Measurements from ENCODE around the gene TRAF2.
"Not testable (repeated sequence)": the region's sequence is repeated elsewhere in the genome, so short reads cannot be mapped to it uniquely, and the experiment has no call there.

TRAF2 gene

GRCh38 chr9:136857581-136858412 lies 28.5 kb upstream of the TRAF2 start:
- DNase-seq: no peak

- no peak for DNase-seq
Observed at GRCh38 chr9:136858452-136858843, 27.9 kb upstream of the TRAF2 start.

DNA sequence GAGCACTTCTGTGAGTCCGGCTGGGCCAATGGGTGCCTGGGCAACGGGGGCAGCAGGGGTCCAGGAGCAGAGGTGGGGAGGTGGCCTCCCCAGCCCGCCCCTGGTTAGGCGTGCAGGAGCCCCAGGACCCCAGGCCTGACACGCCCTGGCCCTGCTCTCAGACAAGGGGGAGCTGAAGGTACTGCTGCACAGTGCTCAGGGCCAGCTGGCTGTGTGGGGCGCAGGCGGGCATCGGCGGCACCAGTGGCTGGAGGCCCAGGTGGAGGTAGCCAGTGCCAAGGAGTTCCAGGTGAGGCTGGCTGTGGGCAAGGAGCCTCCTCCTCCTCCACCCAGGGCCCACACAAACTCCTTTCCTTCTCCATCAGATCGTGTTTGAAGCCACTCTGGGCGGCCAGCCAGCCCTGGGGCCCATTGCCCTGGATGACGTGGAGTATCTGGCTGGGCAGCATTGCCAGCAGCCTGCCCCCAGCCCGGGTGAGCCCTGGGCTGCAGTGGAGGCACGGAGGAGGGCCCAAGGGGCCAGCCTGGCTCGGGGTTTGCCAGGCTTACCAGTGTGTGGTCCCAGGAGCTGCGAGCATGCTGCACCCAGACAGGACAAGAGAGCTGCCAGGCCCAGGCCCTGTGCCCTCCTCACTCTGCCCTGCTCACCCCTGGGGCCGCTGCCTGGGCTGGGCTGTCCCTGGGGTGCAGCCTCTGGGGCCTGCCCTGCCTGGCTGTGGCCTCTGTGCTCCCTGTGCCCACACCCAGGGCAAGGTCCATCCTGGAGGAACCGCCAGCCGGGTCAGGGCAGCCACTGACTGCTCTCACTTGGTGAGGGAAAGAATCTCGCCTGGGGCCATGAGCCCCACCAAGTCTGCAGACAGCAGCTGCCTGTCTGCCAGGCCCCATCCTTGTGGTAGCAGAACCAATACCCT lies 27.2 kb upstream of the TRAF2 start:
- no peak for DNase-seq

GRCh38 chr9:136860529-136860928 lies 25.8 kb upstream of the TRAF2 start:
- DNase-seq: no peak

GRCh38 chr9:136860933-136861873 lies 25.1 kb upstream of the TRAF2 start:
- no peak for DNase-seq

- no peak for DNase-seq
Observed at GRCh38 chr9:136861874-136862457, 24.4 kb upstream of the TRAF2 start.

GRCh38 chr9:136862849-136863622 lies 23.3 kb upstream of the TRAF2 start:
- DNase-seq: no peak

DNA sequence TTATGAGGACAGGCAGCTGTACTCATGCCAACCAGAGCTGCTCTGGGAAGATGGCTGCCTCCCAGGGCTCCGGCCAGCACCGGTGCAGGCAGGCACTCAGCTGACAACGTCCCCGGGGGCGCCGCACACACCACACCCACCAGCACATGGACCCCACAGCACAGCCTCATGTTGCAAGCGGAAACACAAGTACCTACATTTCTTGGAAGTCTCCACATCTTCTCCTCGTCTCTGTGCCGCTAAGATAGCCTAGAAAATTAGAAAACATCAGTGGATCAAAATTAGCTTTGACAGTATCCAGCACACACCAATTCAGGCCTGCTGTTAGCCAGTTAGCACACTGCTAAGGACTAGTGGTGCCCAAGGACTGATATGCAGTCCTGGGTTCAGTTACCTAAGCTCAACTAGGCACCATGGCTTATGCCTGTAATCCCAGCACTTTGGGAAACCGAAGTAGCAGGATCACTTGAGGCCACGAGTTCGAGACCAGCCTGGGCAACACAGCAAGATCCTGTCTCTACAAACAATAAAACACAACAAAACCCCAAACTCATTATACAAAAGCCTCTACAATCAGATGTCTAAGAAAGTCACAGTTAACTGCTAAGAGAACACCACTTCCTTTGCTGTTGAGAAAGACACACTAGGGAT lies 22.6 kb upstream of the TRAF2 start:
- no peak for DNase-seq

DNA sequence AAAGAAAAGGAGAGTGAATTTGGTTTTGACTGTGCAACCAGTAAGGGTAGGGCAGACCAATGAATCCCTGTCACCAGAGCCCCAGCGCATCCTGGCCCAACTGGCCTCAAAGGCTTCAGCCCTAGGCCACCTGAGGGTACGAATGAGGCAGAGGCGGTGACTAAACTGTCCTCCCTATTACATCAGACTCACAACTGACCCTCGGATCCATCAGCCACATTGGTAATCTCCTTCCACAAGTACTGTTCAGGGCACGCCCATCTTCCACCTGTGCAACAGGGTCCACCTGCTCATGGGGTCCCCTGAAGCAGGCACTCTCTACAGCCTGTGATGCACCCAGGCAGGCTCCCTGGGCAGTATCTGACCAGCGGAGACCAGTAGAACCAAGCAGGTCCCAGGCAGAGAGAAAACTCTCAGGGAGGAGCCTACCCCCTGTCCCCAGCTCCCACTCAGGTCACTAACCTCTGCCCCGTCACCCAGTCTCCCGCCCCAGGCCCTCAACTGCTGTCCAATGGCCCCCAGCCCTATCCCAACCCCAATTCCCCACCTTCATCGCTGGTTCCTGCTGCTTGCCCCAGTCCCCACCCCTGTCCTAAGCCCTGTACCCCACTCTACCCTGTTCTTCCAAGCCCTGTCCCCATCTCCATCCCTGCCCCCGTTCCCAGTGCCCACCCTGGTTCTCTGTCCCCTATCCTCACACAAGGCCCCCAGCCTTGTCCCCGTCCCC lies 21.1 kb upstream of the TRAF2 start:
- no peak for DNase-seq

DNA sequence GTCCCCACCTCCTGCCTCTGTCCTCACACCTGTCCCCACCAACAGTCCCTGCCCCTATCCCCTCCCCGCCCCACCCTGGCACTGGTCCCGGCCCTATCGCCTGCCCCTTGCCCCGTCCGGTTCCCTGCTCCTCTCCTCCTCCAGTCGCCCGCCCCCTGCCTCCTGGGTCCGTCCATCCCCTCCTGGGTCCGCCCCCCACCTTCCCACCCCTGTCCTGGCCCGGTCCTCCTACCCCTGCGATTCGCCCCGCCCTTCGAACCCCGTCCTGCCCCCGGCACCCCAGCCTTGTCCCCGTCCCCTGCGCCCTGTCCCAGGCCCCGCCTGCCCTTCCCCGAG lies 20.6 kb upstream of the TRAF2 start:
- no peak for DNase-seq

GRCh38 chr9:136866898-136867421 lies 19.4 kb upstream of the TRAF2 start:
- DNase-seq: not testable (repeated sequence)

- no peak for DNase-seq
Observed at GRCh38 chr9:136867480-136867879, 18.8 kb upstream of the TRAF2 start.

DNA sequence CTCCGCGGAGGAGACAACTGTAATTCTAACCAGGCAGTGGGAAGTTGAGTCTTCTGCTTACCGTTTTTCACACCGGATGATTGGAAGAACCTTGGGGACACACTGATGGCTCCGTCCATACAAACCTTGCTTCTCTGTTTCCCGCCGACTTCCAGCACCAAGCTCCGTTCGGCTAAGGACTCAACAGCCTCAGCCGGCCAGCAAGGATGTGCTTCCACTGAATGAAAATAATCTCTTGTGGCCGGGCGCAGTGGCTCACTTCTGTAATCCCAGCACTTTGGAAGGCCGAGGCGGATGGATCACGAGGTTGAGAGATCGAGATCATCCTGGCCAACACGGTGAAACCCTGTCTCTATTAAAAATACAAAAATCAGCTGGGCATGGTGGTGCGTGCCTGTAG lies 18.4 kb upstream of the TRAF2 start:
- DNase-seq: no peak

DNA sequence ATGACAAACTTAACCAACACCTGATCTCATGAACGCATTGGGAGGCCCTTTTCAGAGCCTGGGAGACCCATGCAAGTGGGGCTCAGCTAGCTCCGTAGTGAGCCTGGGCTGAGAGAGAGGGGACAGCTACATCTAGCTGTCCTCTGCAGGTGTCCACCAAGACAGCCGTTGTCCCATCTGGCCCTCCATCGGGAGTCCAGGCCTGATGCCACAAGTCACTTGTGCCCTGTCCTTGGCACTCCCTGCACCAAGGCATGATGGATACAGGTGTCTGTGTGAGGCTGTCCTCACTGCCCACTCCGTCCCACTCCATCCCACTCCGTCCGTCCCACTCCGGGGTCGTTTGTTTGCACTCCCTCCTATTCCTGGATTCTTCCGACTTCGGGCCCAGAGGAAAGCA lies 17.7 kb upstream of the TRAF2 start:
- no peak for DNase-seq

DNA sequence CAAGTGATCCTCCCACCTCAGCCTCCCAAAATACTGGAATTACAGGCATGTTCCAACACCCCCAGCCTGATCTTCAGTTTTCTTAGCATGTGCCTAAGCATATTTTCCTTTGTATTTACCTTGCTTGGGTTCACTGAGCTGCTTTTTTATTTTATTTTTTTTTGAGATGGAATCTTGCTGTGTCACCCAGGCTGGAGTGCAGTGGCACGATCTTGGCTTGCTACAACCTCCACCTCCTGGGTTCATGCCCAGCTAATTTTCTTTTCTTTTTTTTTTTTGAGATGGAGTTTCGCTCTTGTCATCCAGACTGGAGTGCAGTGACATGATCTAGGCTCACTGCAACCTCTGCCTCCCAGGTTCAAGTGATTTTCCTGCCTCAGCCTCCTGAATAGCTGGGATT lies 16.7 kb upstream of the TRAF2 start:
- DNase-seq: not testable (repeated sequence)

DNA sequence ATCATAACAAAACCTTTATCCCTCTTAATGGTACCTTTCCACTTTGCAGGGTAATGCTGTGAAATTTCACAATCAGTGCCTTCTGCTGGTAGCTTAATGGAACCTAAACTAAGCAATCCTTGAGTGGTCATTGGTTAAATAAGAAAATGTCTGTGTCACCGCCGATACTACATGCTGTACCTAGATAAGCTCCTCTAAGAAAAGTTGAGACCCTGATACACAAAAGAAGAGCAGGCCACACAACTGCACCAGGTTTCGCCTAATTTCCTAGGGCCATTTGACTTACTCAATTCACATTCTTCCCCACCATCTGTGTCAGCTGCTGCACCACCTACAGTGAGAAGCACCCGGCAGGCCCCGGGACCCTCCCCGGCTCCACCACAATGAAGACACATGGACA lies 11.2 kb upstream of the TRAF2 start:
- no peak for DNase-seq

GRCh38 chr9:136876476-136876875 lies 9.8 kb upstream of the TRAF2 start:
- no peak for DNase-seq

- no peak for DNase-seq
Observed at GRCh38 chr9:136880651-136881050, 5.7 kb upstream of the TRAF2 start.

- peak; percentile 79 for DNase-seq
Observed at GRCh38 chr9:136881691-136882108, 4.6 kb upstream of the TRAF2 start.
